Measurements from ENCODE around the gene PABPC1L2B.

DNA sequence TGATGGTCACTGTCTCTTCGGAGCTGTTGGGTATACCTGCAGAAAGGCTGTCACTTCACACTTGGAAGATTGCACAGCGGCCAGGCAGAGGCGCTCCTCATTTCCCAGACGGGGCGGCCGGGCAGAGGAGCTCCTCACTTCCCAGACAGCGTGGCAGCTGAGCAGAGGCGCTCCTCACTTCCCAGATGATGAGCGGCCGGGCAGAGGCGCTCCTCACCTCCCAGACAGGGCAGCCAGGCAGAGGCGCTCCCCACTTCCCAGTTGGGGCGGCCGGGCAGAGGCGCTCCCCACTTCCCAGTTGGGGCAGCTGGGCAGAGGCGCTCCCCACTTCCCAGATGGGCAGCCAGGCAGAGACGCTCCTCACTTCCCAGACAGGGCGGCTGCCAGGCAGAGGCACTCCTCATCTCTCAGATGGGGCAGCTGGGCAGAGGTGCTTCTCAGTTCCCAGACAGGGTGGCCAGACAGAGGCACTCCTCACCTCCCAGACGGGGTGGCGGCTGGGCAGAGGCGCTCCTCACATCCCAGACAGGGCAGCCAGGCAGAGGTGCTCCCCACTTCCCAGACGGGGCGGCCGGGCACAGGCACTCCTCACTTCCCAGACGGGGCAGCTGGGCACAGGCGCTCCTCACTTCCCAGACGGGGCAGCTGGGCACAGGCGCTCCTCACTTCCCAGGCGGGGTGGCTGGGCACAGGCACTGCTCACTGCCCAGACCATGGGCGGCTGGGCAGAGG is 18.8 kb downstream of the PABPC1L2B start:
- TF ChIP-seq, protein P1, sequence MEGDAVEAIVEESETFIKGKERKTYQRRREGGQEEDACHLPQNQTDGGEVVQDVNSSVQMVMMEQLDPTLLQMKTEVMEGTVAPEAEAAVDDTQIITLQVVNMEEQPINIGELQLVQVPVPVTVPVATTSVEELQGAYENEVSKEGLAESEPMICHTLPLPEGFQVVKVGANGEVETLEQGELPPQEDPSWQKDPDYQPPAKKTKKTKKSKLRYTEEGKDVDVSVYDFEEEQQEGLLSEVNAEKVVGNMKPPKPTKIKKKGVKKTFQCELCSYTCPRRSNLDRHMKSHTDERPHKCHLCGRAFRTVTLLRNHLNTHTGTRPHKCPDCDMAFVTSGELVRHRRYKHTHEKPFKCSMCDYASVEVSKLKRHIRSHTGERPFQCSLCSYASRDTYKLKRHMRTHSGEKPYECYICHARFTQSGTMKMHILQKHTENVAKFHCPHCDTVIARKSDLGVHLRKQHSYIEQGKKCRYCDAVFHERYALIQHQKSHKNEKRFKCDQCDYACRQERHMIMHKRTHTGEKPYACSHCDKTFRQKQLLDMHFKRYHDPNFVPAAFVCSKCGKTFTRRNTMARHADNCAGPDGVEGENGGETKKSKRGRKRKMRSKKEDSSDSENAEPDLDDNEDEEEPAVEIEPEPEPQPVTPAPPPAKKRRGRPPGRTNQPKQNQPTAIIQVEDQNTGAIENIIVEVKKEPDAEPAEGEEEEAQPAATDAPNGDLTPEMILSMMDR (IDR thresholded peaks at IDR 0.05; ENCODE audit: low read depth, low read length, poor library complexity, severe bottlenecking): no peak
- no peak for TF ChIP-seq EZH2phosphoT487 (IDR thresholded peaks at IDR 0.05; ENCODE audit: borderline replicate concordance, low read length)
